HG03139 (cell line): ENCODE data around the gene ZNF185.

Experiments used
- ATAC-seq: cut with Tn5 transposase; IDR thresholded peaks from one replicate; pipeline ENCODE4 v1.9.1; 2021; ENCODE audit not compliant: unreplicated experiment

Gene ZNF185

DNA sequence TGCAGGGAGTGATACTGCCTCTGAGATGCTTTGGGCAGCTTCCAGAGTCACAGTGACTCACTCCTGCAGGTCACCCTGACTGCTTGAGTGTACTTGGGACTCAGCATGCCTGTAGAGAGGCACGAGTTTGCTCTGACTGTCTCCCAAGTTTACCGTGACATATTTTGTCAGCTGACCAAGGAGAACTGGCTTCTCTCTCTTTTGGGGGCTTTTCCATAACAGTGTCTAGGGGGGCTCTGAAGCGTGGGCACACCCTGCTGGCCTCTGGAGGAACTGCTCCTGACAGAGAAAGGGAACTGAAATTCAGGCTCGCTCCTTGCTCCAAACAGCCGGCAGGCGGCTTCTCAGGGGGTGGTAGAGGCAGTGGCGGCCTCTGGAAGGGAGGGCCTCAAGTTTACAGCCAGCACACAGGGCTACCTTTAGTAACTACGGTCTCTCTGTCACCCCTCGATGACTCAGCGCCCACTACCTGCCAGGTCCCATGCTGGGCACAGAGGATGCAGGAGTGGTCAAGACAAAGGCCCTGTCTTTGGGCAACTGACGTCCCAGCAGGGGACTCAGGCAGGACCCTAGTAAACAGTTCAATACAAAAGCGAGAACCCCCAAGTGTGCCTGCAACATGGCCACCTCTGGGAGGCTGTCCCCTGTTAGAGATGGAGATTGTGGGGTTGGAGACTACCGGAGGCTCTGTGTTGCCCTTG lies 17.8 kb downstream of the ZNF185 start:
- peak; percentile 84 for ATAC-seq

DNA sequence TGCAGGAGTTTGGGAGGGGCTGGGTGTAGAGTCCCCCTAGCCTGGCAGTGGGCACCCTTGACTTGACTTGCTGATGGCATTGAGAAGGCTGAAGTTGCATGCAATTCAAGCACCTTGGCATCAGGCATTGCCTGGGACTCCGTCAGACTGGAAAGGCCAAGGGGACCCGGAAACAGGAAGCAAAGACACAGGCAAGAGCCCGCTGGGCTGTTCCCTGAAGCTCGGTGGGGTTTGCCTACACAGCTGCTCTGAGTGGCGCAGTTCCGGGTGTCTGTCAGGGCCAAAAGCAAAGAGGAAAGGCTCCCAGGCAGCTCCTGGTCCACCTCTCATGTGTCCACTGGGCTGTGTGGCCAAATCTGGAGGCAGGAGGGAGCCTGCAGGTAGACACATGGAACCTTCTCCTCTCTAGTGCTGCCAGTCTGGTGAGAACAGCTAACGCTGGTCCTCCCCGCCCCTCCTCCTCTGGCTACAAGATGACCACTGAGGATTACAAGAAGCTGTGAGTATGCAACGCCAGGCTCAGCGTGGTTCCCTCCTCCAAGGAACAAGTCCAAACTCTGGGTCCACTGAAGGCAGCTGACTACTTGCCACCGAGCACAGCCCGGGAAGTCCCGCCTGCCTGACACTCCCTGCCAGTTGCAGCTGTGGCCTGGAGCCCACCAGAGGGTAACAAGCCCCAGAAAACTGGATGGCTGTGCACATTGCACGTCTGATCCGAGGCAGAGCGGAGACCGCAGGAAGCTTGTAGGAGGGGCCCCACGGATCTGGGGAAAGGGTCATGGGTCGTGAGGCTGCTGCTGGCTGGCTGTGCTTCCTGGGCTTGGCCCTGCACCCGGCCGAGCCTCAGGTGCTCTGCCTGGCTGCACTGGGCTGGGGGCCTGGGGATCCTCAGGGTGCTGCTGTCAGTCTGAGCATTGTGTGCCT lies 20.1 kb downstream of the ZNF185 start:
- ATAC-seq, result no peak

DNA sequence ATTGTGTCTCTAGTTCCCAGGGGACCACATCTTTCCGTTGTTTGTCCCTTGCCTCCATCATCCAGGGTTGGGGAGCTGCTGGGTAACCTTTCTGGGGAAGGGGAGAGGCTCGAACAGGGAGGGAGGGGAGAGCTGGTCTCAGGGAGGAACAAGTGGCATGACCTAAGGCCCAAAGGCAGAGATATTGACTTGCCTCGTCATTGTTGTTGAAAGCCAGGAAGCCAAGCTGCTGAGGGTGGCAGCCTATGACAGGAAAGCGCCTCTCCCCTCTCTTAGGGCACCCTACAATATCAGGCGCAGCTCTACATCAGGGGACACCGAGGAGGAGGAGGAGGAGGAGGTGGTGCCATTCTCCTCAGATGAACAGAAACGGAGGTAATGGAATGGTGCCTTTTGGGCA lies 20.8 kb downstream of the ZNF185 start:
- no peak for ATAC-seq

DNA sequence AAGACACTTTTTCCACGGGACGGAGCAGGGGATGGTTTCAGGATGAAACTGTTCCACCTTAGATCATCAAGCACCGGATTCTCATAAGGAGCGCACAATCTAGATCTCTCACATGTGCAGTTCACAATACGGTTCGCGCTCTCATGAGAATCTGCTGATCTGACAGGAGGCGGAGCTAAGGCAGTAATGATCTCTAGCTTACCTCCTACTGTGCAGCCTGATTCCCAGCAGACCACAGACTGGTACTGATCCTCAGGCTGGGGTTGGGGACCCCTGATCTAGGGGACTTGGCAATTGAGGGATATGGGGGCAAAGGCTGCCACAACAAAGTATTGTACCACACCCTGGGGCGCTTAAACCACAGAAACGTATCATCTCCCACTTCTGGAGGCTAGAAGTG lies 25.7 kb downstream of the ZNF185 start:
- ATAC-seq, result no peak

DNA sequence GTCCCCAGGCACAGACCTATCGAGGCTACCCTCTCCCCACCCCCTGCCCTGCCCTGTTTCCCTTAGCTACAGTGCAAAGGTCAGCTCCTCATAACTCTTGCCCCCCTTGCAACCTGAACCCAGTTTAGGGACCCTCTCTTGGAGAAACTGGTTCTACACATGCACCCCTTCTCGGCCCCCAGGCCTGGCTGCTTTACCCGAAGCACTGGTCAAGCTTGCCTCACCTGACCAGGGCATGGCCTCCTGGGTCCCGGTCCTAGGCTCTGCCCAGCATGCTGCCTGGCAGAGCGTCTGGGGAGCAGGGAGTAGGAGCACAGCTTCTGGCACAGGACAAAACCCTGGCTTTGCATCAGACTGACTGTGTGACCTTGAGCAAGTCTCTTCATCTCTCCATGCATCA lies 28.0 kb downstream of the ZNF185 start:
- no peak for ATAC-seq

DNA sequence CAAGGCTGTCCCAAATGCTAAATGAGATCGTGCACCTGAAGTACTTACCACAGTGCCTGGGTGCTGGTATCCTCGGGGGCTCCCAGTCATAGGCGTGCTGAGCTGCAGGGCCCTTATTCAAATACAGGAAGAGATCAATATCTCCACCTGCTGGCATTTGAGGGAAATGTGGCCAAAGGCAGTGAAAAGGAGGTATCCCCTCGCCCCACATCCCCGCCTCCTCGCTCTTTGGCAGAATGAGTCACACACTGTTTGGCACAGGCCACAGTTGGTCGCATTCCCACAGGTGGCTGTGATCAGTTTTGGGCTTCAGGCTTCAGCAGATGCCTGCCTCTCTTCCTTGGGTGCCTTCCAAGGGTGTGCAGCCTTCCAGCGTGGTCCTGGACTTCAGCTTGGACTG lies 28.4 kb downstream of the ZNF185 start:
- no peak for ATAC-seq

DNA sequence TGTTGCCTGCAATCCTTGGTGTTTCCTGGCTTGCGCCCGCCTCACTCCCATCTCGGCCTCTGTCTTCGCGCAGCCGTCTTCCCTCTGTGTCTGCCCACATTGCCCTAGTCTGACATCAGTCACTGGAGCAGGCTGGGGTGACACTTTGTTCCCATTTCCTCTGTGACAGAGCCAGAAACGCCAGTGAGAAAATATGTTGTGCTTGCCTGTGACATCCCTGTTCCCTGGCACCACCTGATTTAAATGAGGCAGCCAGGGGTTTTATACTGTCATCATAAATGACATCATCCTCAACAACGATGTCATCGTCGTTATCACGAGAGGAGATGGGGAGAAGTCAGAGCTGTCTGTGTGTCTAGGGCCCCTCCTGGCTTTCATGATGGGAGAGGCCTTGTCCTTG lies 29.1 kb downstream of the ZNF185 start:
- ATAC-seq, result no peak

DNA sequence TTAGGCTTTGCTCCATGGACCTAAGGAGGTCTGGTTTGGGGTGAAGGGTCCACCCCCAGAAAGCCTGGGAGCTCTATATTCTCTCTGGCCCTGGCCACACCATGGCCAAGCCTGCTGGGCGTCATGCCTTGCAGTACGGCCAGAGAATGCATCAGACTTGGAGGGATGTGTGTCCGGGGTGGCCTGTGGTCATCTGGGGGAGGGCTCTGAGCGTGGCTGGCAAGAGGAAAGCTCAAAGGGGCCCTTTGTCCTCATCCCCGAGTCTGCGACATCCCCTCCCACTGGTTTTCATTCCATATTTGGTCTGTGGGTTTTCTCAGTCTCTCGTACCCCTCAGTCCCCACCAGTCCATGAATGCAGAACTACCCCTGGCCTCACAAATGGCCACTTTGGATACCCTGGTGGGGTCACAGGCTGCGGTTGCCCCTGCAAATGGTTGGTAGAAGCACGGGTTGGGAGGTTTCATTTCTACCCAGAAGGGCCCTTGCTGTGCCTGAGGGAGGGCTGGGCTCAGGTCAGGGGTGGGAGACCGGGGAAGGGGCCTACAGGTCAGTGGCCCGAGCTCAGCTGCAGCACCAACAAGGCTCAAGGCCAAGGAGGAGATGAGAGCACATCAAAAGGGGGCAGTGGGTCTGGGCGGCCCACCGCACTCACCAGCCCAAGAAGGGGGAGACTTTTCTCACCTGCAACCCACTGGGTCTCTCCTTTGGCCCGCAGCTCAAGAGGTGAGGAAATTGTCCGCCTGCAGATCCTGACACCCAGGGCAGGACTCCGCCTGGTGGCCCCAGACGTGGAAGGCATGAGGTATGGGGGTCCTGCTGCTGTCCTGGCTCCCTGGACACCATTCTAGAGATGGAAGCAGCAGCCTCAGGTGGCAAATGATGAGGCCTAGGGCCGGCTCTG lies 30.2 kb downstream of the ZNF185 start:
- no peak for ATAC-seq

DNA sequence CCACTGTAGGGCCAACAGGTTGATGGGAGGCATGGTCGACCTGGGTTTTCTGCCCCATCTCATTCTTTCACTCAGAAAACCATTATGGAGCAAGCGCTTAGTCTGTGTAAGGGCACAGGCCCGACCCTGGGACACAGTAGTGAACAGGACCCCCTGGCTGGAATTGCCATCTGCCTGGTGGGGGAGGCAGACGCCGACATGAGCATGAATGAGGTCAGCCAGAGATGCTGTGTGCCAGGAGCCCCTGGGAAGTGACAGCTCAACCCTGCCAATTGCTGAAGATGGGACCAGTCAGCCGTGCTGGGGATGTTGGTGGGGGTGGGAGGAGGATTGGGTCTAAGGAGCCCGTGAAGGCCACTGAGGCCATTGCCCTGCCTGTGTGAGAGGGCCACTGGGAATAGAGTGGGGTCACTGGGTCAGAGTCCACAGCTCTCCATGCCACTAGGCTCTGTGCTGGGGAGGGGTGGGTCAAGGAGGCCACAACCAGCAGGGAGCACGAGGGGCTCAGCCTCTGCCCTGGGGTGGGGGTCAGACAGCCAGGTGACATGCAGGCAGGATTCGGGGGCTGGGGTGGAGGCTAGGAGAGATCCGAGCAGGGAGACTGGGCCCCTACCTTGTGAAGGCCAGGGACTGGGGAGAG lies 31.0 kb downstream of the ZNF185 start:
- ATAC-seq, result no peak

DNA sequence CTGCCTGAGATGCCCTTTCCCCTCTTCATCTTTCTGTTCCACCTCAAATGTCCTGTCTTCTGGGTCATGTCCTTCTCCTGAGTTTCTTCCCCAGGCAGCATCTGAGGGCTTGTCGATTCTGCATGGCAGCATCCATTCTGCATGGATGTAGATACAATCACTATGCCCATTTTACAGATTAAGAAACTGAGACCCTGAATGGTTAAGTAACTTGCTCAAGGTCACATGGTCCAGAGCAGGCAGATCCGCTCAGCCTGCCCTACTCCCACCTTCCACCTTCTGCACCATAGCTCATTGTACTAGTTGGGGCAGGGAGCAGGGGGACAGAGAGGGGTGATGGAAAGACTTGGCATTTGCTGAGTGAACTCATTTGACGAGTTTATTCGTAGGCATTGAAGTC lies 32.0 kb downstream of the ZNF185 start:
- no peak for ATAC-seq

DNA sequence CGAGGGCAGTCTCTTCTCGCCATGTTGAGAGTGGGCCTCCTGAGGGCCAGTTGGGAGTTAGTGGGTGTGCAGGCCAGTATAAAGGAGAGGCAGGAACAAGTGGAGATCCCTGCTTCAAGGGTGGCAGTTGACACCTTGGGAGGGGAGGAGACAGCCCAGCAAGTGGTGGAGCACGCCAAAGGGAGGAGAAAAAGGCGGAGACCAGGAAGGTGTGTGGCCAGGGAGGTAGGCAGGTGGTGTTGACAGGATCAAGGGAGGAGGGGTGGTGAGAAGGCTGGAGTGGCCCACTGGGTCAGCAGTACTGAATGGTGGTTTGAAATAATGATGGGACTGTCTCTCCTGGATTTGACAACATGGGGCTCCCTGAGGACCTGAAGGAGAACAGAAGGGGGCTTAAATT lies 32.6 kb downstream of the ZNF185 start:
- ATAC-seq, result no peak

DNA sequence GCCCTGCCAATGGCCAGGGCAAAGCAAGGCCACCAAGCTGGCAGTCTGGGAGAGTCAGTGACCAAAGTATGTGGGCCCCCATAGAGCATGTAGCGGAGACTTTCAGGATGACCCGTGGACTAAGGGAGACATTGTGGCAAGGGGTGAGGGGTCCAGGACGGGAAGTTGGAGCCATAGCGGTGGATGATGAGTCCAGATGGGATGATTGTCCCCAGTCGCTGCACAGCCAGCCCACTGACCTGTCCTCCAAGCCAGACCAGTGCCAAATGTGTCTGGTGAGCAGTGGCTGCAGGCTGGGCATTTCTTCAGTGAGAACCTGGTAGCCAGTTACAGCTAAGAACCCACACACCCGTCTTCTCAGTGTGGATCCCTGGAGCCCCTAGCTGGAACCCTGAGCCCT lies 34.3 kb downstream of the ZNF185 start:
- no peak for ATAC-seq

DNA sequence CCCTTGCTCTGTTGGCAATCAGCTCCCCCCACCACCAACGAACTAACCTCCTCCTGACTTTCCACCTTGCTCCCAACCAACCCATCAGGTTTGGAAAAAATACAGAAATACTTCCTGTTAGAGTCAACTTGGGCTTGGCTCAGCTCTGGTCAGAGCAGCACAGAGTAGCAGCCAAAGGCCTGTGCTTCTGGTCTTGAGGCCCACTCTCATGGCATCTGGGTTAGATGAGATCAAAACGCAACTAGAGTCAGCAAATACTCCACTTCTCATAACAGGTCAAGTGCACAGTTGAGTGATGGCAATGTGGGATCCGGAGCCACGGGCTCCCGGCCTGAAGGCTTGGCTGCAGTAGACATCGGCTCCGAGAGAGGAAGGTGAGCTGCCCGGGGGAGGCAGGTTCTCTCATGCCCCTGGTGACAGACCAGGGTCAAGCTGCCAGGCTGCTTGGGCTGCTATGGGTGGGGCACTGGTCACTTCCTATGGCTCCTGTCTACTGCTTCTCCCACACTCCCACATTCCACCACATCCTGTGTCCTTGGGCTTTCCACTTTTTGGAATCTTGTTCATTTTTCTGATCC lies 34.8 kb downstream of the ZNF185 start:
- no peak for ATAC-seq

DNA sequence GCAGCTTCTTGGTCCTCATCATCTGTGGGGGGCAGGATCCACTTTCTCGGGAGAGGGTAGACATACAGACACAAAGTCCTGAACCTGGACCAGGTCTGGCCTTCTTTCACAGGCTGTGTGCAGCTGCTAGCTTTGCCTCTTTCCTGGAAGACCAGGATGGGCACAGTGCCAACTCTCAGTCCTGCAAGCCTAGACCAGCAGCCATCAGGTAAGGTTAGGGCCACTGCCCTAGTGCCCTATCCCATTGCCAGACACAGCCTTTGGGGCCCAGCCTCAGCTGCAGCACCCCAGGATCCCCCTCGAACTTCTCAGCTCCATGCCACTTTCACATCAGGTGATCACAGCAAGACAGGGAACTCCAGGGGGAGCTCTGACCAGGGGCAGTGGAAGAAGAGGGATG lies 38.4 kb downstream of the ZNF185 start:
- no peak for ATAC-seq

DNA sequence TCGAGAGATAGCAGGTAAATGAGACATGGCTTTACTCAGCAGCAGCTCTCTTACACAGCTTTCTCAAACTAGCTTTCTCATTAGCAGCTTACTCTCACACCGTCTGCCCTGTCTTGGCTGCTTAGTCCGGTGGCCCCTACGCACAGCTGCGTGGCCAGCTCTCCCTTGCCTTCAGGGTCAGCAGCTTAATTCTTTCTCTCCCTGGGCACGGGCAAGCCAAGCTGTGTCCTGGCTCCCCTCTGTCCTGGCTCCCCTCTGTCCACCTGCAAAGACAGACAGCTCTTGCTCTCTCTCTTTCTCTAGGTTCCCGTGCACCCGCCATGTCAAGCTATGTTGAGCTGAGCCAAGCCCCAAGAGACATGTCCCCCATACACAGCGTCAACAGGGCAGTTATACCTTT lies 39.4 kb downstream of the ZNF185 start:
- ATAC-seq, result no peak

DNA sequence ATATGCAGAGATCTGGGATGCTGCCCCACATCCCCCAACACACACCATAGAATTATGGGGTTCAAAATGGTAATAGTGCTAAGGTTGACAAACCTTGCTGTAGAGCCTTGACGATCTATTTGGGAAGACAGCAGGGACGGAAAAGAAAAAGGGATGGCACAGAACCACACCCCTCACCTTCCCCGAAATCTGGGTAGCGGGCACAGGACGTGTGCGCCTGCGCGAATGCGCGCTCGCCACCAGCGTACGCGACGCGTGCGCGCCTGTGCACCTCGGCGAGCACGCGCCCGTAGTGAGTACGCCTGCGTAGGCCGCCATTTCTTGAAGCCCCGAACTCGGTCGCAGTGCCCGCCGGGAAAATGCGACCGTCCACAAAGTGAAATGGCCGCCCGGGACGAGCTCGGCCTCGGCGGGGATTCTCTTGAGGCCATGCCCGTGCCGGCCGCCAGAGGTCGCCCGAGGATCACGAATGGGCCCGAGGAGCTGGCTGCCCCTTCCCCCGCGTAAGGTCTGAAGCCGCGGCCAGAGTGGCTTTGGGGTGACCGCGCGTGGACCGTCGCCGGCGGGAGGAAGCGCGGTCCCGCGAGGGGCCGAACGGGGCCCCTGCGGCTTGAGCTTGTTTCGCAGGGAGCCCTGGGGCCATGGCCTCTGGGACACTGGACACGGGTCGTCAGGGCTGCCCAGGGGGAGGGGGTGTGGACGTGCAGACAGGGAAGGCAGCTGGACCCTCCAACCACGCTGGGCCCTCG lies 43.6 kb downstream of the ZNF185 start:
- ATAC-seq, result peak; percentile 94

DNA sequence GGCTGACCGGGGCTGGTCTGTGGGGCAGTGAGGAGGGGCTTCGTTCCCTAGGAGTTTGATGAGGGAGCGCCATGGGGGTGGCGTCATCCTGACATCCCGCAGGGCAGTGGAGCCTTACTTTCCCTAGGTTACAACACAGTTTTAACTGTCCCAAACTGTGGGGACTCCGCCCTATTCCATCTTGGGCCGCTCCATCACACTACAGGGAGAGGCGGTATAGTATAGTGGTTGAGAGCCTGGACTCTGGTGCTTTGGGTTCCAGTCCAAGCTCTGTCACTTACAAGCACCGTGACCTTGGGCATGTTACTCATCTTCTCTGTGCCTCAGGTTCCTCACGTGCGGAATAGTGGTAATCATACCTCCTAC lies 44.2 kb downstream of the ZNF185 start:
- ATAC-seq, result no peak

DNA sequence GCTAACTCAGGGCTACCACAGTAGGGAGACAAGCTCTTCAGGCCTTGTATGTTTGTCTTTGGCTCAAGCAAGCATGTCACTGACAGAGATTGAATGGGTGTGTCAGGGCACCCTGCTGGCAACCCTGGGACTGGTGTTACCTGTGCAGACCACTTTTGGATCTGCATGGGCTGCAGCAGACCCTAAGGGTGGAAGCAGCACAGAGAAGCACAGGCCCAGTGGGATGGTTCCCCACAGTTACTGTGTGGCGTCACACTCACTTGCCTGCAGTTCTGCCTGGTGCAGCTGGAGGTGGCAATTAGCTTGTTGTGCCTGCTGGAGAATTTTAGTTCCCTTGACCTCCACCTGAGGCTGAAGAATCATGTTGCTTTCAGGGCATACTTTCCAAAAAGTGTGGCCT lies 46.0 kb downstream of the ZNF185 start:
- no peak for ATAC-seq

DNA sequence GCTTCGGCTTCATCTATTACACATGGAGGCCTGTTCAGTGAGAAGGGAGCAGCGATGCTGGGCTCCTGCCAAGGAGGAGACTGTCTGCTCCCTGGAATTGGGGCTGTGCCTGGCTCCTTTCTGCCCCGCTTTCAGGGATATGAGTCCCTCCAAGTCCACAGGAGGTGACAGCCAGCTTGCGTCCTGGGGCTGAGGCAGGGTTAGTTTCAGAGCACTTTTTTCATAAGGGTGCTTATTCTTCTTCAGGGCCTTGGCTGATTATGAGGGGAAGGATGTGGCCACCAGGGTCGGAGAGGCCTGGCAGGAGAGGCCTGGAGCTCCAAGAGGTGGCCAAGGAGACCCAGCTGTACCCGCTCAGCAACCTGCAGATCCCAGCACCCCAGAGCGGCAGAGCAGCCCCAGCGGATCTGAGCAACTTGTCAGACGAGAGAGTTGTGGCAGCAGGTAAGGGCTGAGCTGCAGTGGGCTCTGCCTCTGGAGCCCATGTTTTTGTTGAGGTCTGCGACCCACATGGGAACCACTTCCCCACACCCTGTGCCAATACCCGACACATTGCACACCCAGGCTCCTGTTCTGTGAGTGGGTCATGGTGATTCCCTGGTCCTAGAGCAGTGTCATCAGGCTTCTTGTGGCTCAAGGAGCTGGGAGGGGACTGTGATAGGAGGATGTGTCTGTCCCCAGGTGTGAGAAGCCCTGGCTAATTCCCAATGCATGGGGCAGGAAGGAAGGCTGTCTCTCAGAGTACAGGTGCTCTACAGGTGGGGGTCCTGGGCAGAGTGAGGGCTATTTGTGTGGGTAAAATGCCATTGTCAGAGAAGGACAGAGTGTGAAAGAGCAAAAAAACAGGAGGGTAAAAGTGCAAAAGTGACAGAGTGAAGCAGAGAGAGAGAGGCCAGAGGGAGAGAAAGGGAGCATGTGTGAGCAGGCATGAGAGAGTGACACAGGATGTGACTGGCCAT lies 47.4 kb downstream of the ZNF185 start:
- no peak for ATAC-seq
